AG09309 (cell line): Measurements from ENCODE around the gene MAN1A1.

Source experiments
- DNase-seq: peaks from one replicate; pipeline ENCODE4 v3.0.0-alpha.2; 2010; ENCODE audit warnings: low read depth
- H3K4me3 ChIP-seq: 2 replicates; pipeline ENCODE4 v1.5.1; 2011; ENCODE audit warnings: mild to moderate bottlenecking, low read depth, low read length, moderate library complexity; ENCODE audit not compliant: control insufficient read depth
- TF ChIP-seq, protein P1 (sequence below): IDR thresholded peaks from 2 replicates; pipeline ENCODE4 v1.5.1; 2011; ENCODE audit warnings: mild to moderate bottlenecking, low read depth, low read length, inconsistent platforms; ENCODE audit not compliant: insufficient read depth, control insufficient read depth; ENCODE audit errors: missing control alignments

The MAN1A1 gene

DNA sequence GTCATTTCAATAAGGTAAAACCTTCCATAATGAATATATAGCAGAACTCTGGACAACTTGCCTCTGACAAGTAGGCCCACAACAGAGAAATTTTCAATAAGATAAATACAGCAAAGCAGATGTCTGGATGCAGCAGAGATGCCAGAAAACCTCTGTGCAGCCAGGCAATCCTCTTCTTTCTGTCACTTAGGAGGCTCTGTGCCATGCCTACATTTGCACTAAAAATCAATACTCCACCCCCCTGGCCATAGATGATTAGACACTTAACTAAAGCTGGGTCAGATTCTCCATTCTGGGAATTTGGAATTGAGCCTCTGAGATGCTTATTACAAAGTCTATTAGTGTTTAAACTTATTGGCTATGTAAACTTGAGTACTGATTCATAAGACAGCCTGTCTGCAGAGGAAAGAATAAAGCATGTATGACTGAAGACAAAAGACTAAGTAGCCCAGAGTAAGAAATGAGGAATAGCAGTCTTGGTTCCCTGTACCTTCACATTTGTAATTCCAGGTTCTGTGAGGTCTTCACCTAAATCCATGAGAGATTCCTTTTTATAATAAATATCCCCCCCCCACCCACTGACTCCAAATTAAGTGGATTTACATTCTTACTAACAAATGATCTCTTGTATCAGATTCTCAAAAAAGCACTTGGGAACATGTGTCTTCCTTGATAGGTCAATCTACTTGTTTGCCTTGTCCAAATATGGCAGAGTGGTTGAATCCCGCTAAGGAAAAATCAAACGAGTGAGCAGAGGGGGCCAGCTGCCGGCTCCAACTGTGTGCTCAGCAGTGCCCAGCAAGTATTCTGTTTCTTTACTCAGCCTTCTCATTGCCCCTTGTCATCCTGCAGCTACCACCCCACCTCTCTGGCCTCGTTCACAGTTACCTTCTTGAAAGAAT lies 20.4 kb downstream of the MAN1A1 start:
- H3K4me3 ChIP-seq: no peak overlapping the region
- DNase-seq: no peak
- TF ChIP-seq, protein P1, sequence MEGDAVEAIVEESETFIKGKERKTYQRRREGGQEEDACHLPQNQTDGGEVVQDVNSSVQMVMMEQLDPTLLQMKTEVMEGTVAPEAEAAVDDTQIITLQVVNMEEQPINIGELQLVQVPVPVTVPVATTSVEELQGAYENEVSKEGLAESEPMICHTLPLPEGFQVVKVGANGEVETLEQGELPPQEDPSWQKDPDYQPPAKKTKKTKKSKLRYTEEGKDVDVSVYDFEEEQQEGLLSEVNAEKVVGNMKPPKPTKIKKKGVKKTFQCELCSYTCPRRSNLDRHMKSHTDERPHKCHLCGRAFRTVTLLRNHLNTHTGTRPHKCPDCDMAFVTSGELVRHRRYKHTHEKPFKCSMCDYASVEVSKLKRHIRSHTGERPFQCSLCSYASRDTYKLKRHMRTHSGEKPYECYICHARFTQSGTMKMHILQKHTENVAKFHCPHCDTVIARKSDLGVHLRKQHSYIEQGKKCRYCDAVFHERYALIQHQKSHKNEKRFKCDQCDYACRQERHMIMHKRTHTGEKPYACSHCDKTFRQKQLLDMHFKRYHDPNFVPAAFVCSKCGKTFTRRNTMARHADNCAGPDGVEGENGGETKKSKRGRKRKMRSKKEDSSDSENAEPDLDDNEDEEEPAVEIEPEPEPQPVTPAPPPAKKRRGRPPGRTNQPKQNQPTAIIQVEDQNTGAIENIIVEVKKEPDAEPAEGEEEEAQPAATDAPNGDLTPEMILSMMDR: no peak

DNA sequence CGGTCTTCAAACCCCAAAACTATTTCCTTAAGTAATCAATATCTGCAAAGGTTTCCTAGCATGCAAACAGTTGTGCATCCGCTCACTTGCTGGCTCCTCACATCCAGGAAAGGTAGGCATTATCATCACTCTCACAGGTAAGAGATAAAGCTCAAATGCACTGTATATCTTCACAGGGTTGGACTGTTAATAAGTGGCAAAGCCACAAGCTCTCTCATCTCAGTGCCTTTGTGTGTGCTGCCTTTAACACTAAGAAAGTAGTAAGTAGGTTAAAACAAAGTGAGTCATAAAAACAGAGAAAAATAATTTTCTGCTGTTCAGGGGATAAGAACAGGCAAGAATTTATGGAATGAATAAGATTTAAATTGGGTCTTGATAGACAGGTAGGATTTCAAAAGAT lies 21.3 kb downstream of the MAN1A1 start:
- TF ChIP-seq, protein P1: no peak
- no peak for DNase-seq
- H3K4me3 ChIP-seq: no peak overlapping the region

DNA sequence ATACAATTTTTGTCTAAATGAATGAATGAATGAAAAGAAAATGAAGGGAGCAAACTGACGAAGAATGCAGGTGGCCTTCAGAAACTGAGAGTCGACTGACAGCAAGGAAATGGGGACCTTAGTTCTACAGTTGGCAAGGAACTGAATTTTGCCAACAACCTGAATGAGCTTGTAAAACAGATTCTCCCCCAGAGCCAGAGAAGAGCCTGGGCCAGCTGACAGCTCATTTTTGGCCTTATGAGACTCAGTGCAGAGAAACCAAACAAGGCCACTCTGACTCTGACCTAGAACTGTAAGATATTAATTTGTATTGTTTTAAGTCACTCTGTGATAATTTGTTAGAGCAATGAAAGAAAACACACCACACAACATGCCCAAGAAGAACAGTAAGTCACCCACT lies 21.8 kb downstream of the MAN1A1 start:
- no peak overlapping the region for H3K4me3 ChIP-seq
- TF ChIP-seq, protein P1: no peak
- DNase-seq: no peak

DNA sequence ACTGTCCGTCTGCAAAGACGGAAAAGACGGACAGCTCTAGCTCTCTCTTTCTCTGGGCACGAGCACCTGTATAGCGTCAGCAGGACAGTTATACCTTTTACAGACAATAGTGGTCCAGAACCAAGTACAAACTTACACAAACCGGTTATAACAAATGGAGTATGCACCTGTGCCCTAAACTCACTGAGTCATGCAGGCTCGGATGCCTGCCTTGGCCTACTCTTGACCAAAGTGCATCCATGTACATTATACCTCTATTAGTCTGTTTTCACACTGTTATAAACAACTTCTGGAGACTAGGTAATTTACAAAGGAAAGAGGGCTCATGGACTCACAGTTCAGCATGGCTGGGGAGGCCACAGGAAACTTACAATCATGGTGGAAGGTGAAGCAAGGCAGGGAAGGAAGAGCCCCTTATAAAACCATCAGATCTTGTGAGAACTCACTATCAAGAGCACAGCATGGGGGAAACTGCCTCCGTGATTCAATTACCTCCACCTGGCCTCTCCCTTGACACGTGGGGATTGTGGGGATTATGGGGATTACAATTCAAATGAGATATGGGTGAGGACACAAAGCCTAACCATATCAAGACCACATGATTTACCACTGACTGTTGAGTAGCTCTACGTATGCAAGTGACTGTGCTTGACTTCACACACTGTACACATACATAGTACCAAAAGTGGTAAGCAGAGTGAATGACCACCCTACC lies 23.1 kb downstream of the MAN1A1 start:
- TF ChIP-seq, protein P1: no peak
- no peak for DNase-seq
- H3K4me3 ChIP-seq: no peak overlapping the region

DNA sequence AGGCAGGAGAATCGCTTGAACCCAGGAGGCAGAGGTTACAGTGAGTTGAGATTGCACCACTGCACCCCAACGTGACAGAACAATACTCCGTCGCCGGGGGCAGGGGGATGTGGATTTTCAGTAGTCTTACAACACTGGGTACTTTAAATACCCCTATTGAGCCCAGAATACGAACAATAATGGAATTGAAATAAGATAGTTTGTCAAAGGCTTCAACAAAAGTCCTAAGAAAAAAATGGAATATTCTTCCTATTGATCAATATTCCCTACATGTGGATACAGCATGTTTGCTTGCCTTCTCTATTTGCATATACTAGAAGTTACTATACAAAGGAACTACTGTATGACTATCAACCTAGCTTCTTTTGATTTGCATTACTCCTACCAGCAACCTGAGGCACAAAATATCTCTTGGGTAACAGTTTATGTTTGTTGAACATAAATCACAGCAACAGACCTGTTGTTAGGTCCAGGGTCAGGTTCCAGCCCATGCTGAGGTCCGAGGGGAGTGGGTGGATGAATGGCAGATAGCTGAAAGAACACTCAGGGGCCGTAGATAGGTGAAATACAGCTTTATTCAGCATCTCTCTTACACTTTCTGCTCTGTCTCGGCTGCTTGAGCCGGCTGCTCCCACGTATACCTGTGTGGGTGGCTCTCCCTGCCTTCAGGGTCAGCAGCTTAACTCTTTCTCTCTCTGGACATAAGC lies 23.8 kb downstream of the MAN1A1 start:
- TF ChIP-seq, protein P1: no peak
- DNase-seq: no peak
- no peak overlapping the region for H3K4me3 ChIP-seq

DNA sequence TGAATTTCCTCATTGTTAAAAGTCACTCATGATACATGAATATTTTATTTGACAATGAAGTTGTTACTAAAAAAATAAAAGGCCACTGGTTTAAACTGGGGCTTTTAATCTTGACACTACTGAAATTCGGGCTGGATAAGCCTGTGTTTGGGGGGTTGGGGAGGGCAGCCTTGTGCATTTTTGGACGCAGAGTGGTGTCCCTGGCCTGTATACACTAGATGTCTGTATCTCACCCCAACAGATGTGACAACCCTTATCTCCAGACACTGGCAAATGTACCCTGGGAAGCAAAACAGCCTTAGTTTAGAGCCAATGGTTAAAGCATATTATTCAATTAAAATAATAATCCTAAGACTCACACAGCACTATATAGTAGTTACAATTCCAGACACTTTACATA lies 24.8 kb downstream of the MAN1A1 start:
- DNase-seq: no peak

More for the DNA sequence above, 24.8 kb downstream of the MAN1A1 start:
- H3K4me3 ChIP-seq: no peak overlapping the region
- TF ChIP-seq, protein P1: no peak
